Kidney (tissue), 14 donors: Measurements from ENCODE around the gene BRD7. TPM values are rescaled to one million over a fixed set of nuclear protein-coding genes. Genes with fewer than 3 reads are reported as not detected.

ENCODE experiments used
- DNase-seq, 5 donors: peaks; one replicate each; pipeline ENCODE4 v3.0.0-alpha.2; 2013 to 2020
- FAIRE-seq: peaks from 2 replicates; lab custom pipeline; 2012; peaks lifted over from hg19 to GRCh38; lab: Jason Lieb, UNC
- H3K27ac ChIP-seq, 2 donors: one replicate each; pipeline ENCODE4 v1.7.0; 2013; ENCODE audit warnings: low read depth in 2 of 2, low read length in 2 of 2, inconsistent platforms in 1 of 2
- H3K27me3 ChIP-seq: one replicate; pipeline ENCODE4 v1.7.1; 2013; ENCODE audit warnings: low read length, inconsistent platforms; ENCODE audit not compliant: control insufficient read depth, insufficient read depth
- H3K36me3 ChIP-seq, 3 donors: one replicate each; pipeline versions ENCODE4 v1.7.0 to v1.7.1; 2013; ENCODE audit warnings: low read length in 3 of 3, control low read depth in 1 of 3, inconsistent platforms in 1 of 3; ENCODE audit not compliant: insufficient read depth in 3 of 3, control insufficient read depth in 2 of 3
- H3K4me1 ChIP-seq, 3 donors: one replicate each; pipeline versions ENCODE4 v1.7.0 to v1.7.1; 2013; ENCODE audit warnings: low read length in 3 of 3, inconsistent platforms in 1 of 3, low read depth in 1 of 3; ENCODE audit not compliant: control insufficient read depth in 2 of 3, insufficient read depth in 2 of 3
- H3K4me3 ChIP-seq, 3 donors: one replicate each; pipeline versions ENCODE4 v1.7.0 to v1.8.1; 2013; ENCODE audit warnings: low read length in 3 of 3, control low read depth in 1 of 3, inconsistent platforms in 1 of 3
- H3K9ac ChIP-seq, 3 donors: one replicate each; pipeline versions ENCODE4 v1.7.0 to v1.7.1; 2013; ENCODE audit warnings: low read length in 3 of 3, control low read depth in 1 of 3, inconsistent platforms in 1 of 3
- H3K9me3 ChIP-seq, 3 donors: one replicate each; pipeline versions ENCODE4 v1.7.0 to v1.7.1; 2013; ENCODE audit warnings: low read length in 3 of 3, control low read depth in 1 of 3, inconsistent platforms in 1 of 3; ENCODE audit not compliant: control insufficient read depth in 2 of 3, insufficient read depth in 1 of 3
- intact Hi-C: fragments of 100-400 bp; cut with DNase I; formaldehyde crosslinking; loops from one replicate; pipeline ENCODE4 v1.11.1; 2022
- polyA plus RNA-seq: library from polyadenylated mRNA; stranded (reverse); fragments of 350-450 nt; fragmentation: Illumina TruSeq; extraction: RNeasy Lipid Tissue Mini Kit (QIAGEN cat#74804); gene quantifications from one replicate; pipeline ENCODE4 v1.2.3, GENCODE V29; 2014; ENCODE audit warnings: low read depth, low replicate concordance; ENCODE audit not compliant: insufficient read depth
- total RNA-seq: library from RNA; stranded (reverse); fragmentation: NEBNext Ultra II Directional; extraction: Animal tissue kit (Norgen Biotek cat#: 25700); gene quantifications from one replicate; pipeline ENCODE4 v1.2.1, GENCODE V29; 2021
- TF ChIP-seq, protein P1 (sequence below): IDR thresholded peaks from 3 replicates; pipeline ENCODE4 v1.5.1; 2012; ENCODE audit warnings: mild to moderate bottlenecking, moderate library complexity, borderline replicate concordance; ENCODE audit not compliant: insufficient read depth; ENCODE audit errors: extremely low read depth
- donor health status: control.
- donor health status: control.
- donor health status: control.
- donor health status: control.
- donor health status: control.
- donor health status: DM: yes; HTN: yes; CAD: no.
- donor health status: Normal renal cell carcinoma (clear cell type).

BRD7 gene
- total and polyA plus RNA-seq, 2 donors from 2014 or later: 44.1 to 68.0 TPM

DNA sequence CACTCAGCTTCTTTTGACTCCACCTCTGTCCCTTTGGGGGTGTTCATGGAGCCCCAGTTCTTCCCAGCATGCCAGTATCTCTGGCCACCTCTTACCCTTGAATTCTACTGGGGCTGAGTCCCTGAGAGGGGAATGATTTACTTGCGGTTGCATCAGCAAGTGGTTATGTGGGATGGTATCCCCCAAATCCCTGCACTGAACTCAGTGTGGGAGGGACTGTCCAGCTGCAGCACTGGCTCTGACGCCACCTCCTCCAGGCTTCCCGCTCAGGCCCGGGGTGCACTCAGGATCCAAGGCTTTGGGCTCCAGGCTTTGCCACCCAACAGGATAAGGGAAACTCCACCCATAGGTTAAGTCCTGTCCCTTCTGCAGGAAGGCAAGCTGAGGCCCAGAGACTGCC lies 21.1 kb upstream of the BRD7 start:
- TF ChIP-seq, protein P1, sequence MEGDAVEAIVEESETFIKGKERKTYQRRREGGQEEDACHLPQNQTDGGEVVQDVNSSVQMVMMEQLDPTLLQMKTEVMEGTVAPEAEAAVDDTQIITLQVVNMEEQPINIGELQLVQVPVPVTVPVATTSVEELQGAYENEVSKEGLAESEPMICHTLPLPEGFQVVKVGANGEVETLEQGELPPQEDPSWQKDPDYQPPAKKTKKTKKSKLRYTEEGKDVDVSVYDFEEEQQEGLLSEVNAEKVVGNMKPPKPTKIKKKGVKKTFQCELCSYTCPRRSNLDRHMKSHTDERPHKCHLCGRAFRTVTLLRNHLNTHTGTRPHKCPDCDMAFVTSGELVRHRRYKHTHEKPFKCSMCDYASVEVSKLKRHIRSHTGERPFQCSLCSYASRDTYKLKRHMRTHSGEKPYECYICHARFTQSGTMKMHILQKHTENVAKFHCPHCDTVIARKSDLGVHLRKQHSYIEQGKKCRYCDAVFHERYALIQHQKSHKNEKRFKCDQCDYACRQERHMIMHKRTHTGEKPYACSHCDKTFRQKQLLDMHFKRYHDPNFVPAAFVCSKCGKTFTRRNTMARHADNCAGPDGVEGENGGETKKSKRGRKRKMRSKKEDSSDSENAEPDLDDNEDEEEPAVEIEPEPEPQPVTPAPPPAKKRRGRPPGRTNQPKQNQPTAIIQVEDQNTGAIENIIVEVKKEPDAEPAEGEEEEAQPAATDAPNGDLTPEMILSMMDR: no peak
- no peak for FAIRE-seq
- H3K27me3 ChIP-seq: no peaks in the 10 kb centered on the region
- H3K4me1 ChIP-seq: no peaks in the 10 kb centered on the region
- no peak overlapping the region for H3K9ac ChIP-seq
- H3K36me3 ChIP-seq: no peaks in the 10 kb centered on the region
- H3K27ac ChIP-seq: no peak overlapping the region
- no peaks in the 10 kb centered on the region for H3K9me3 ChIP-seq
- no peak for DNase-seq
- H3K4me3 ChIP-seq: no peak overlapping the region
- intact Hi-C loops: no loop called here

GRCh38 chr16:50388496-50388895 lies 19.7 kb upstream of the BRD7 start:
- no peak for FAIRE-seq
- intact Hi-C loops: no loop called here

GRCh38 chr16:50386774-50387173 lies 18.0 kb upstream of the BRD7 start:
- TF ChIP-seq, protein P1: no peak
- intact Hi-C loops: no loop called here
- H3K27ac ChIP-seq: no peak overlapping the region
- DNase-seq: no peak
- FAIRE-seq: no peak
- no peaks in the 10 kb centered on the region for H3K4me1 ChIP-seq
- no peaks in the 10 kb centered on the region for H3K36me3 ChIP-seq
- H3K9me3 ChIP-seq: no peaks in the 10 kb centered on the region
- H3K27me3 ChIP-seq: no peaks in the 10 kb centered on the region
- no peak overlapping the region for H3K9ac ChIP-seq
- no peak overlapping the region for H3K4me3 ChIP-seq

More at GRCh38 chr16:50388496-50388895, 19.7 kb upstream of the BRD7 start:
- H3K9me3 ChIP-seq: no peaks in the 10 kb centered on the region
- no peaks in the 10 kb centered on the region for H3K4me1 ChIP-seq
- H3K36me3 ChIP-seq: no peaks in the 10 kb centered on the region
- no peak for DNase-seq
- H3K4me3 ChIP-seq: no peak overlapping the region
- TF ChIP-seq, protein P1: no peak
- no peak overlapping the region for H3K27ac ChIP-seq
- no peak overlapping the region for H3K9ac ChIP-seq
- H3K27me3 ChIP-seq: no peaks in the 10 kb centered on the region

DNA sequence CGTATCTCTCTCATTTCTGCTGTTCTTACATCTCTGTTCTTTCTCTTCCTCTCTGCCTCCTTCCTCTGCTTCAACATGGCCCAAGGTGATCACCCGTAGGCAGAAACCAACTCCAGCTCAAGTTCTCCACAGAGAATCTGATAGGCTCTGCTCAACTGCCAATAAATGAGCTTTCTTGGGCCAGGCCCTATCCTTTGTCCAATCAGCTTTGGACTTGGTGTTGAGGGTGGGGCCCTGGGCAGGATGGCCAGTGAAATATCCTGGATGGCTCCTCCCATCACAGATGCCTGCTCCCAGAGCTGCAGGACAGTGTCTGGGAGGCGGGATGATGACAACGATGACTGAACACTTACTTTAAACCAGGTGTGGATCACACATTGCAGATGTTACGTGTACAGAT lies 17.4 kb upstream of the BRD7 start:
- no peaks in the 10 kb centered on the region for H3K4me1 ChIP-seq
- TF ChIP-seq, protein P1: no peak
- H3K4me3 ChIP-seq: no peak overlapping the region
- intact Hi-C loops: no loop called here
- H3K27ac ChIP-seq: no peak overlapping the region
- no peaks in the 10 kb centered on the region for H3K27me3 ChIP-seq
- H3K9ac ChIP-seq: no peak overlapping the region
- no peak for DNase-seq
- no peak for FAIRE-seq
- no peaks in the 10 kb centered on the region for H3K9me3 ChIP-seq
- no peaks in the 10 kb centered on the region for H3K36me3 ChIP-seq
